HEK293 (cell line): ENCODE results near the gene GNG3.

Experiments used
- CTCF ChIA-PET: fragments of 350-600 bp; formaldehyde crosslinking; extraction: SDS; loops from one replicate; lab custom pipeline; 2021; ENCODE audit warnings: antibody characterized with exemption; lab: Yijun Ruan, JAX
- POLR2A ChIA-PET: fragments of 300-600 bp; formaldehyde crosslinking; extraction: SDS; loops from one replicate; lab custom pipeline; 2020; ENCODE audit warnings: antibody characterized with exemption, inconsistent platforms; lab: Yijun Ruan, JAX
- H3K27ac ChIP-seq: fragments of 200-500 bp; sonication (Bioruptor generic); 2 replicates; pipeline ENCODE4 v1.5.1; 2014; ENCODE audit warnings: low read depth, low read length, control low read depth, inconsistent platforms; ENCODE audit errors: extremely low read depth
- H3K36me3 ChIP-seq, 2 experiments: fragments of 200-500 bp in 1 of 2; sonication (Bioruptor generic) in 1 of 2; 1 replicate in 1 of 2; 2 replicates in 1 of 2; pipeline ENCODE4 v1.5.1; 2014 to 2017; ENCODE audit warnings: inconsistent platforms in 2 of 2, low read length in 2 of 2; ENCODE audit not compliant: control insufficient read depth in 2 of 2, insufficient read depth in 1 of 2
- H3K4me1 ChIP-seq: fragments of 200-500 bp; sonication (Bioruptor generic); 2 replicates; pipeline ENCODE4 v1.5.1; 2014; ENCODE audit warnings: mild to moderate bottlenecking, low read length, inconsistent platforms; ENCODE audit not compliant: control insufficient read depth, insufficient read depth
- H3K4me3 ChIP-seq: 2 replicates; pipeline ENCODE4 v1.5.1; 2011; ENCODE audit warnings: low read depth, mild to moderate bottlenecking, control low read depth, low read length, moderate library complexity
- H3K9me3 ChIP-seq: fragments of 200-500 bp; sonication (Bioruptor generic); 2 replicates; pipeline ENCODE4 v1.5.1; 2014; ENCODE audit warnings: low read depth, low read length, inconsistent platforms; ENCODE audit not compliant: control insufficient read depth, insufficient read depth
- MZF1 ChIP-seq: fragments of 450-650 bp; formaldehyde crosslinking; IDR thresholded peaks from 2 replicates; pipeline ENCODE4 v1.5.1; 2017; ENCODE audit warnings: missing biosample characterization, missing genetic modification characterization, borderline replicate concordance
- OSR2 ChIP-seq: fragments of 450-650 bp; formaldehyde crosslinking; IDR thresholded peaks from 2 replicates; pipeline ENCODE4 v1.5.1; 2016; ENCODE audit warnings: missing biosample characterization, missing genetic modification characterization
- PRDM4 ChIP-seq: fragments of 450-650 bp; formaldehyde crosslinking; IDR thresholded peaks from 2 replicates; pipeline ENCODE4 v1.5.1; 2017; ENCODE audit warnings: missing biosample characterization, missing genetic modification characterization
- SP3 ChIP-seq: fragments of 450-650 bp; formaldehyde crosslinking; IDR thresholded peaks from 2 replicates; pipeline ENCODE4 v1.5.1; 2016; ENCODE audit warnings: missing biosample characterization, missing genetic modification characterization
- SP7 ChIP-seq: fragments of 450-650 bp; formaldehyde crosslinking; IDR thresholded peaks from 2 replicates; pipeline ENCODE4 v1.5.1; 2016; ENCODE audit warnings: missing biosample characterization, missing genetic modification characterization
- TRIM28 ChIP-seq: IDR thresholded peaks from 2 replicates; pipeline ENCODE4 v1.6.1; 2011; ENCODE audit warnings: low read length, control low read depth, borderline replicate concordance
- TSHZ1 ChIP-seq: fragments of 450-650 bp; formaldehyde crosslinking; IDR thresholded peaks from 2 replicates; pipeline ENCODE4 v1.5.1; 2016; ENCODE audit warnings: missing biosample characterization, missing genetic modification characterization, borderline replicate concordance
- YY1 ChIP-seq: fragments of 450-650 bp; formaldehyde crosslinking; IDR thresholded peaks from 2 replicates; pipeline ENCODE4 v1.5.1; 2018; ENCODE audit warnings: missing biosample characterization, missing genetic modification characterization
- YY2 ChIP-seq: fragments of 450-650 bp; formaldehyde crosslinking; IDR thresholded peaks from 2 replicates; pipeline ENCODE4 v1.5.1; 2016; ENCODE audit warnings: missing biosample characterization, missing genetic modification characterization
- ZBTB10 ChIP-seq: fragments of 450-650 bp; formaldehyde crosslinking; IDR thresholded peaks from 2 replicates; pipeline ENCODE4 v1.5.1; 2016; ENCODE audit warnings: missing biosample characterization, missing genetic modification characterization
- ZBTB17 ChIP-seq: fragments of 450-650 bp; formaldehyde crosslinking; IDR thresholded peaks from 2 replicates; pipeline ENCODE4 v1.5.1; 2016; ENCODE audit warnings: missing biosample characterization, missing genetic modification characterization
- ZBTB20 ChIP-seq: fragments of 450-650 bp; formaldehyde crosslinking; IDR thresholded peaks from 2 replicates; pipeline ENCODE4 v1.5.1; 2016; ENCODE audit warnings: missing biosample characterization, missing genetic modification characterization
- ZBTB48 ChIP-seq: fragments of 450-650 bp; formaldehyde crosslinking; IDR thresholded peaks from 2 replicates; pipeline ENCODE4 v1.5.1; 2016; ENCODE audit warnings: missing biosample characterization, missing genetic modification characterization
- ZEB2 ChIP-seq: fragments of 450-650 bp; formaldehyde crosslinking; IDR thresholded peaks from 2 replicates; pipeline ENCODE4 v1.5.1; 2016; ENCODE audit warnings: missing biosample characterization, missing genetic modification characterization
- ZNF132 ChIP-seq: fragments of 450-650 bp; formaldehyde crosslinking; IDR thresholded peaks from 2 replicates; pipeline ENCODE4 v1.5.1; 2017; ENCODE audit warnings: missing biosample characterization, missing genetic modification characterization, borderline replicate concordance
- ZNF324 ChIP-seq: fragments of 450-650 bp; formaldehyde crosslinking; IDR thresholded peaks from 2 replicates; pipeline ENCODE4 v1.5.1; 2016; ENCODE audit warnings: missing biosample characterization, missing genetic modification characterization
- ZNF335 ChIP-seq: fragments of 450-650 bp; formaldehyde crosslinking; conservative IDR thresholded peaks from 2 replicates; pipeline ENCODE4 v1.5.1; 2016; ENCODE audit warnings: missing biosample characterization, missing genetic modification characterization
- ZNF341 ChIP-seq: fragments of 450-650 bp; formaldehyde crosslinking; IDR thresholded peaks from 2 replicates; pipeline ENCODE4; 2016; ENCODE audit warnings: low read depth, missing biosample characterization, missing genetic modification characterization
- ZNF560 ChIP-seq: fragments of 450-650 bp; formaldehyde crosslinking; IDR thresholded peaks from 2 replicates; pipeline ENCODE4 v1.5.1; 2017; ENCODE audit warnings: missing biosample characterization, missing genetic modification characterization, borderline replicate concordance
- ZNF600 ChIP-seq: fragments of 450-650 bp; formaldehyde crosslinking; IDR thresholded peaks from 2 replicates; pipeline ENCODE4 v1.5.1; 2016; ENCODE audit warnings: missing biosample characterization, missing genetic modification characterization
- ZNF629 ChIP-seq: fragments of 450-650 bp; formaldehyde crosslinking; IDR thresholded peaks from 2 replicates; pipeline ENCODE4 v1.5.1; 2017; ENCODE audit warnings: missing biosample characterization, missing genetic modification characterization
- ZNF639 ChIP-seq: fragments of 450-650 bp; formaldehyde crosslinking; IDR thresholded peaks from 2 replicates; pipeline ENCODE4 v1.5.1; 2016; ENCODE audit warnings: missing biosample characterization, missing genetic modification characterization
- ZNF654 ChIP-seq: fragments of 450-650 bp; formaldehyde crosslinking; IDR thresholded peaks from 2 replicates; pipeline ENCODE4 v1.5.1; 2016; ENCODE audit warnings: low read depth, missing biosample characterization, missing genetic modification characterization
- ZNF664 ChIP-seq: fragments of 450-650 bp; formaldehyde crosslinking; IDR thresholded peaks from 2 replicates; pipeline ENCODE4 v1.5.1; 2016; ENCODE audit warnings: missing biosample characterization, missing genetic modification characterization
- ZNF747 ChIP-seq: fragments of 450-650 bp; formaldehyde crosslinking; IDR thresholded peaks from 2 replicates; pipeline ENCODE4 v1.5.1; 2016; ENCODE audit warnings: missing biosample characterization, missing genetic modification characterization
- ZNF76 ChIP-seq: fragments of 450-650 bp; formaldehyde crosslinking; IDR thresholded peaks from 2 replicates; pipeline ENCODE4; 2016; ENCODE audit warnings: low read depth, missing biosample characterization, missing genetic modification characterization, borderline replicate concordance
- ZNF776 ChIP-seq: fragments of 450-650 bp; formaldehyde crosslinking; IDR thresholded peaks from 2 replicates; pipeline ENCODE4 v1.5.0; 2017; ENCODE audit warnings: missing biosample characterization, missing genetic modification characterization, borderline replicate concordance

GNG3 gene

GRCh38 chr11:62709247-62710000 is 1.9 kb downstream of the GNG3 start (continued):
- TF ChIP-seq ZNF132 (tag by site-specific recombination) (no peak), SP7 (0 out of 2 replicates have a peak, but pooled peaks have one; percentile 22), ZNF776 (no peak), ZNF664 (tag by site-specific recombination) (no peak), YY2 (peak; percentile 98), ZBTB10 (tag by site-specific recombination) (peak; percentile 49), MZF1 (tag by site-specific recombination) (0 out of 2 replicates have a peak, but pooled peaks have one; percentile 52), ZBTB17 (tag by site-specific recombination) (peak; percentile 62; the same call in 1 of the 2 replicates), ZNF76 (tag by site-specific recombination) (0 out of 2 replicates have a peak, but pooled peaks have one; percentile 25), SP3 (tag by site-specific recombination) (peak; percentile 71), ZNF341 (peak; percentile 49; the same call in 1 of the 2 replicates), ZEB2 (peak; percentile 75; the same call in 1 of the 2 replicates), YY1 (tag by site-specific recombination) (peak; percentile 97), ZNF747 (tag by site-specific recombination) (no peak)

GRCh38 chr11:62710001-62710345 is 2.5 kb downstream of the GNG3 start:
- no peak overlapping the region for H3K4me3 ChIP-seq
- H3K36me3 ChIP-seq: peaks cover 0 to 93% of the 10 kb centered on the region in 2 experiments; a peak in 1 of 3 replicates
- 0 out of 2 replicates have a peak overlapping the region, but pooled peaks have one; percentile 18 for H3K27ac ChIP-seq
- ChIA-PET POLR2A (interaction anchor here (0.8 to 3.4 kb wide), 6 partner anchors 15 to 131 kb away, joined by 3 to 11 read pairs (median 4); partner anchors contain the start of genes LBHD1, POLR2G, TUT1 and UQCC3), CTCF (interaction anchor here (1.1 kb wide), 2 partner anchors 16 to 77 kb away, joined by 3 read pairs; partner anchors contain the start of gene TMEM179B)
- H3K9me3 ChIP-seq: no peaks in the 10 kb centered on the region
- H3K4me1 ChIP-seq: peaks cover 3% of the 10 kb centered on the region; the same call in 1 of the 2 replicates
- TF ChIP-seq PRDM4 (tag by site-specific recombination) (no peak), ZNF560 (tag by site-specific recombination) (no peak), ZBTB20 (tag by site-specific recombination) (peak; percentile 81; the same call in 1 of the 2 replicates), ZNF600 (tag by site-specific recombination) (no peak), TRIM28 (no peak), ZNF639 (tag by site-specific recombination) (no peak), ZNF654 (tag by site-specific recombination) (no peak), TSHZ1 (tag by site-specific recombination) (no peak), OSR2 (no peak), ZNF335 (0 out of 2 replicates have a peak, but pooled peaks have one; percentile 4), ZNF76 (tag by site-specific recombination) (no peak), ZBTB48 (tag by site-specific recombination) (no peak), ZNF324 (tag by site-specific recombination) (no peak), ZNF629 (tag by site-specific recombination) (no peak)
